Chondrocyte (in vitro differentiated cells): Measurements from ENCODE around the gene LRRC7. TPM values are rescaled to one million over a fixed set of nuclear protein-coding genes. Genes with fewer than 3 reads are reported as not detected.

Experiments
- DNase-seq: peaks from one replicate; pipeline ENCODE4 v3.0.0; 2021; ENCODE audit warnings: mixed read lengths, low spot score
- H3K27ac Mint-ChIP-seq: one replicate; pipeline ENCODE4 v1.8.0; 2021; ENCODE audit warnings: mild to moderate bottlenecking, moderate library complexity, mixed read lengths; ENCODE audit not compliant: unreplicated experiment
- H3K27me3 Mint-ChIP-seq: 2 replicates; pipeline ENCODE4 v1.8.0; 2021; ENCODE audit warnings: low read depth, mixed read lengths
- H3K36me3 Mint-ChIP-seq: 2 replicates; pipeline ENCODE4 v1.8.0; 2021; ENCODE audit warnings: low read depth, mixed read lengths
- H3K4me1 Mint-ChIP-seq: 2 replicates; pipeline ENCODE4 v1.8.0; 2021; ENCODE audit warnings: low read depth, mild to moderate bottlenecking, mixed read lengths
- H3K4me3 Mint-ChIP-seq: one replicate; pipeline ENCODE4 v1.8.0; 2021; ENCODE audit warnings: mild to moderate bottlenecking, moderate library complexity, mixed read lengths; ENCODE audit not compliant: unreplicated experiment
- H3K9me3 Mint-ChIP-seq: 2 replicates; pipeline ENCODE4 v1.8.0; 2021; ENCODE audit warnings: low read depth, mixed read lengths
- CTCF ChIP-seq: fragments of 200-600 bp; sonication (generic); IDR thresholded peaks from 2 replicates; pipeline ENCODE4 v1.5.0; 2021; ENCODE audit warnings: antibody characterized with exemption, mild to moderate bottlenecking, moderate library complexity
- total RNA-seq: library from RNA; stranded (reverse); gene quantifications from 3 replicates; pipeline ENCODE4 v1.2.1, GENCODE V29; 2021

Gene LRRC7
- total RNA-seq, 1 donor from 2014 or later = not detected

- Mint-ChIP-seq H3K9me3 (no peaks in the 10 kb centered on the region), H3K36me3 (no peaks in the 10 kb centered on the region), H3K4me3 (no peak overlapping the region), H3K27ac (no peak overlapping the region), H3K4me1 (peaks cover 19% of the 10 kb centered on the region), H3K27me3 (peaks cover 2% of the 10 kb centered on the region)
- DNase-seq = no peak
- TF ChIP-seq CTCF = no peak
Observed at GRCh38 chr1:69985901-69986439, 418.2 kb downstream of the LRRC7 start.

- Mint-ChIP-seq H3K27me3 (peaks cover 2% of the 10 kb centered on the region), H3K36me3 (no peaks in the 10 kb centered on the region), H3K9me3 (no peaks in the 10 kb centered on the region), H3K4me3 (no peak overlapping the region), H3K4me1 (peaks cover 18% of the 10 kb centered on the region), H3K27ac (no peak overlapping the region)
- DNase-seq = no peak
- TF ChIP-seq CTCF = no peak
Observed at GRCh38 chr1:69987881-69988280, 420.2 kb downstream of the LRRC7 start.

- TF ChIP-seq CTCF = no peak
- no peak overlapping the region for H3K27ac Mint-ChIP-seq
- DNase-seq = no peak
- no peaks in the 10 kb centered on the region for H3K9me3 Mint-ChIP-seq
- no peaks in the 10 kb centered on the region for H3K36me3 Mint-ChIP-seq
- no peak overlapping the region for H3K4me3 Mint-ChIP-seq
- H3K27me3 Mint-ChIP-seq = peaks cover 2% of the 10 kb centered on the region
- peaks cover 4% of the 10 kb centered on the region for H3K4me1 Mint-ChIP-seq
Observed at GRCh38 chr1:69991644-69992043, 423.9 kb downstream of the LRRC7 start.

GRCh38 chr1:69992594-69992993 lies 424.9 kb downstream of the LRRC7 start:
- H3K27me3 Mint-ChIP-seq = peaks cover 2% of the 10 kb centered on the region
- H3K36me3 Mint-ChIP-seq = no peaks in the 10 kb centered on the region
- H3K4me3 Mint-ChIP-seq = no peak overlapping the region
- no peak overlapping the region for H3K27ac Mint-ChIP-seq
- no peaks in the 10 kb centered on the region for H3K9me3 Mint-ChIP-seq
- no peak for DNase-seq
- TF ChIP-seq CTCF = no peak
- peaks cover 4% of the 10 kb centered on the region for H3K4me1 Mint-ChIP-seq

GRCh38 chr1:69993810-69994209 lies 426.1 kb downstream of the LRRC7 start:
- peaks cover 4% of the 10 kb centered on the region for H3K4me1 Mint-ChIP-seq
- no peaks in the 10 kb centered on the region for H3K9me3 Mint-ChIP-seq
- TF ChIP-seq CTCF = no peak
- H3K36me3 Mint-ChIP-seq = no peaks in the 10 kb centered on the region
- H3K4me3 Mint-ChIP-seq = no peak overlapping the region
- H3K27ac Mint-ChIP-seq = no peak overlapping the region
- H3K27me3 Mint-ChIP-seq = peaks cover 4% of the 10 kb centered on the region
- no peak for DNase-seq
